GM18505 (cell line): ENCODE measurements around the gene ASTN2.

ENCODE experiments used
- ATAC-seq: cut with Tn5 transposase; IDR thresholded peaks from one replicate; pipeline ENCODE4 v1.9.1; 2021; ENCODE audit not compliant: unreplicated experiment
- POLR2A ChIP-seq: IDR thresholded peaks from 4 replicates; pipeline ENCODE4 v1.6.1; 2011; ENCODE audit warnings: borderline replicate concordance; ENCODE audit not compliant: insufficient read depth, insufficient read length; ENCODE audit errors: extremely low read depth

ASTN2 gene

GRCh38 chr9:117290306-117290840, 124.5 kb downstream of the ASTN2 start:
- TF ChIP-seq POLR2A: no peak
- no peak for ATAC-seq

DNA sequence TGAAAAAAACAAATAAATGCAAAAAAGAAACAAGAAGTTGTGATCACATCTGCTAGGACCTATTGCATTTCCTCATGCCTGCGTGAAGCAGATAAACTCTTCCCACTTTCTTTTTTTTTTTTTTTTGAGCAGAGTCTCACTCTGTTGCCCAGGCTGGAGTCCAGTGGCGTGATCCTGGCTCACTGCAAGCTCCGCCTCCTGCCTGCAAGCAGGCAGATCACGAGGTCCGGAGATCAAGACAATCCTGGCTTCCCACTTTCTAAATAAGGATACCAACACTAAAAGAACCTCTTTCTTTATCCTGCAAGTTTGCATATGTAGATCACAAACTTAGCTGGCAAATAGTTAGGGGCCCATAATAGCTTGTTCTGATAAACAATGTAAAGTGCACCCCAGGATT, 128.6 kb downstream of the ASTN2 start:
- no peak for ATAC-seq
- no peak for TF ChIP-seq POLR2A

DNA sequence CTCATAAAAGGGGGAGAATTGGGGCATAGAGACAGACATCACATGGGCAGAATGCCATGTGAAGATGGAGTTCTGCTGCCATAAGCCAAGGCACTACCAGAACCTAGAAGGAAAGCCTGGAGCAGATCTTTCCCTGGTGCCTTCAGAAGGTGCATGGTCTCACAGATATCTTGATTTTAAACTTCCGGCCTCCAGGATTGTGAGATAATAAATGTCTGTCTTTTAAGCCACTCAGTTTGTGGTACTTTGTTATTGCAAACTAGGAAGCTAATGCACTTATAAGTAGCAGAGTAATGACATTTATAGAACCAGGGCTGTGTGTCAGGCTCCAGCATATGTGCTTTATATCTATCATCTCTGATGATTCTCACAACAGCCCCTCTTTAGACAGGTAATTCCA, 130.4 kb downstream of the ASTN2 start:
- no peak for TF ChIP-seq POLR2A
- ATAC-seq: no peak

DNA sequence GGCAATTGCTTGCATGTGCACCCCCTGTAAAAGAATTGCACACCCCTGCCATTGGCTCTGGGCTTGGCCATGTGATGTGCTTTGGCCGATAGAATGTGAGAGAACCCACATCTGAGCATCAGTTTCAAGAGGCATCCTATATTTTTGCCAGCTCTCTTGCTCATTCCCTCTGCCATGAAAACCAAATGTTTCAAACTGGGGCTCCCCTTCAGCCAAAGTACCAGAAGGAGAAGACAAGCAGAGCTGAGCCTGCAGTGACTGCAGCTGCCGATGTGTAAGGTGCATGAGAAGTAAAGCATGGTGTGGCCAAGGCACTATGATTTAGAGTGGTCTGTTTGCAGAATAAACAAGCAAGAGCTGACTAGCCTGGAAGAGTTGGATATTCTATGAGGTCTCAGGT, 132.3 kb downstream of the ASTN2 start:
- TF ChIP-seq POLR2A: no peak
- no peak for ATAC-seq

- ATAC-seq: no peak
- no peak for TF ChIP-seq POLR2A
Measured at GRCh38 chr9:117278471-117279035, 136.3 kb downstream of the ASTN2 start.

GRCh38 chr9:117278020-117278419, 136.8 kb downstream of the ASTN2 start:
- no peak for ATAC-seq
- TF ChIP-seq POLR2A: no peak

- no peak for ATAC-seq
- TF ChIP-seq POLR2A: no peak
Measured at GRCh38 chr9:117276444-117276843, 138.4 kb downstream of the ASTN2 start.

- TF ChIP-seq POLR2A: no peak
- no peak for ATAC-seq
Measured at GRCh38 chr9:117273612-117274011, 141.2 kb downstream of the ASTN2 start.

- no peak for TF ChIP-seq POLR2A
- no peak for ATAC-seq
Measured at GRCh38 chr9:117268847-117269446, 145.9 kb downstream of the ASTN2 start.

DNA sequence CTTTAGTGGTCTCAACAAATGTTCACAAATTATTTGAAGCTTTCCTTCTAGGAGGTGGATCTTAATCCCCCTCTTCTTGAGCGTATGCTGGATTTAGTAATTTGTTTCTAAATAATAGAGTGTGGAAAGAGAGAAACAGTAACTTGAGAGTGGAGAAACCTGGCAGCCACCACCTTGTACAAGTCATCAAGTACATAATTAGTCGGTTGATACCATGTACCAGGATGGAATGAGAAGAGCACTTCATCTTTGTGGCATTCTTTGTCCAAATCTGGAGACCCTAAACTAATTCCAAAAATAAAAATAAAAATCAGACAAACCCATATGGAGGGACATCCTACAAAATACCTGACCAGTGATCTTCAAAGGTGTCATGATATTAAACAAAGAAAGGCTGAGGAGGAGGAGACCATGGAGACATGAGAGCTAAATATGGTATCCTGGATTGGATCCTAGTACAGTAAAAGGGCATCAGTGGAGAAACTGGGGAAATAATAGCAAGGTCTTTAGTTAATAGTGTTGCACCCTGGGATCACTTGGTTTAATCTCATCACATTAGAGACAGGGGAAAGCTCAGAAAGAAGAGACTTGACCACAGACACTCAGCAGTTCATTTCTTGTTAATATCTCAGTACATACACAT, 147.9 kb downstream of the ASTN2 start:
- no peak for ATAC-seq
- no peak for TF ChIP-seq POLR2A

GRCh38 chr9:117265253-117265652, 149.6 kb downstream of the ASTN2 start:
- no peak for TF ChIP-seq POLR2A
- ATAC-seq: no peak

GRCh38 chr9:117258184-117258866, 156.5 kb downstream of the ASTN2 start:
- TF ChIP-seq POLR2A: no peak

DNA sequence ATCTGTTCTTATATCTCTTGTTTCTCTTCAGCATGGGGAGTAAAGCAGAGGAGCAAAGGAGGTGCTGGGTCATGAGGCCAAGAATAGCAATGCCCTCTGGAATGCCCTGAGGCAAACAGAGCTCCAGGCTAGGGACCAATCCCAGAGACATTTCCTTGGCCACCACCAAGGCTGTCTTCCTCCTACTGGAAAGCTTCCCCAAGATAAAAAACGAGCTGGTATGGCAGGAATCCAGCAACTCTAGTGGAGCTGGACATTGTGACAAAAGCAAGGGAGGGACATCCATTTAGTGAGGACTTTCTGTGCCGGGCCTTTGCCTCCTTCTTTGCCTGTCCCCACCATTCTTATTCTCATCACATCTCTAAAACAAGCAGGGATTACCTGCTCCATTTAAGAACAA, 161.6 kb downstream of the ASTN2 start:
- no peak for TF ChIP-seq POLR2A
- ATAC-seq: no peak

More at GRCh38 chr9:117258184-117258866, 156.5 kb downstream of the ASTN2 start:
- no peak for ATAC-seq

- no peak for ATAC-seq
- no peak for TF ChIP-seq POLR2A
Measured at GRCh38 chr9:117250610-117251215, 164.1 kb downstream of the ASTN2 start.

DNA sequence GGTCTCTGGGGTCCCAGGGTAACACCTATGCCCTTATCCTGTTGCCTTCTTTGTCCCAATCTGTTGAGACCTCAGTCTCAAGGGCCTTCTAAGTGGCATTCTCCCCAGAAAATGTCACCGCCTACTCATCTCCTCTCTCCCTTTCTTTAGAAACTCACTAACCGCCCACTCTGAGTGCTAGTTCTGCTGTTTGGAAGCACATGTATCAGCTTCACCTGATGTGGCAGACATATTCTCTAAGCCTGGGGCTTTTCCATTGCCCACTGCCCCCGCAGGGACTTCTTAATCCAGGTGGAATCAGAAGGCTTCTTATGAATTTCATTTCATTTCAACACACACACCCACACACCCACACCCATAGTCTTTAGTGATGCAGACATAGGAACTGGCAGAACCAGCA, 165.1 kb downstream of the ASTN2 start:
- no peak for ATAC-seq
- TF ChIP-seq POLR2A: no peak
